Measurements from ENCODE around the gene TENM4.
A peak's percentile ranks its signal among the peaks of the same experiment; 100 is the strongest.

The TENM4 gene

DNA sequence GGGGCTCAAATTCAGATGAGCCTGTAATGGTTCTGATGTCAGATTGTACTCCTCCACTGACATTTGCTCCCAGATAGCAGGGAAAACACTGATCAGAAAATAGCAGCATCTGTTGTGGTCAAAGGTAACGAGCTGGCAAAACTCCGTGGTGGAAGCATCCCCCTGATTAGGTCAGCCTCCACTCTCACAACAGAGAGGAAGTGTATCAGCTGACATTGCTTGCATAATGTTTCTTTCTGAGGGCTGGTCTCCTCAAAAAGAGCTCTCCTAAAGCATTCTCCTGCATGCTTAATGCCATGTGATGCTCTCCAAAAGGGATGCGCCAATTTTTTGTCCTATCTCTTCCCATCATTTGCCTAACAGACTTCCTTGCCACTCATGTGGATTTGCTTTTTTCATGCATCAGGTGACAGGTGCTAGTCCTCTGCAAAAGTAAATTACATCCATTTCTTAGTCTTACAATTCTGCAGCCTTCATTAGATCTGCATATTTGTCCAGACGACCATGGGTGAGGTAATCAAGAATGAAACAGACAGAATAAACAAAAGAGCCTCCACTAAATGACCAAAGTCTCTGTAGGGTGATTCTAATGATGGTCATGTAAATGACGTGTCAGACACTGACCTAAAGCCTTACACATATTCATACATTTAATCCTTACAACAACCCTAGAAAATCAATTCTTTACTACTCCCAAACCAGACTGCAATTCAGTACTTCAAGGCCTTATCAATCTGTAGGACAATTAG lies 6.4 kb upstream of the TENM4 start:
- DNase-seq, result no peak

GRCh38 chr11:79444923-79445322 lies 4.1 kb upstream of the TENM4 start:
- no peak for DNase-seq

DNA sequence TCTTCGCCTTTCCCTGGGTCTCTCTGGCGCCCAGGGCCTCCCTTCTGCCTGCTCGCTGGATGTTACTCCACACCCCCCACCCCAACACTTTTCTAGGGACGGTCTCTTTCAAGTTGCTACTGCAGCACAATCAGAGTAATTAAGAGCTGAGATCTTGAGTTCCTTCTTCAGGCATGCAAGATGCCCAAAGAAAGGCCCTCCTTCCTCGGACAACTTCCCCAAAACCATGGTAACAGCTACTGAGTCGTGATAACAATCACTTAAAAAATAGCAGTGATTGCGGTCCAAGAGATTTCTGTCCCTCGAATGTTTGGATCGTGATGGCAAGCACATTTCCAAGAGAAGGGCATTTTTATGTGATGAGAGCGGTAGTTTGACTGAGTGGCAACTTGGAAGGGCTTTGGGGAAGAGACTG lies 638 bp upstream of the TENM4 start:
- no peak for DNase-seq

DNA sequence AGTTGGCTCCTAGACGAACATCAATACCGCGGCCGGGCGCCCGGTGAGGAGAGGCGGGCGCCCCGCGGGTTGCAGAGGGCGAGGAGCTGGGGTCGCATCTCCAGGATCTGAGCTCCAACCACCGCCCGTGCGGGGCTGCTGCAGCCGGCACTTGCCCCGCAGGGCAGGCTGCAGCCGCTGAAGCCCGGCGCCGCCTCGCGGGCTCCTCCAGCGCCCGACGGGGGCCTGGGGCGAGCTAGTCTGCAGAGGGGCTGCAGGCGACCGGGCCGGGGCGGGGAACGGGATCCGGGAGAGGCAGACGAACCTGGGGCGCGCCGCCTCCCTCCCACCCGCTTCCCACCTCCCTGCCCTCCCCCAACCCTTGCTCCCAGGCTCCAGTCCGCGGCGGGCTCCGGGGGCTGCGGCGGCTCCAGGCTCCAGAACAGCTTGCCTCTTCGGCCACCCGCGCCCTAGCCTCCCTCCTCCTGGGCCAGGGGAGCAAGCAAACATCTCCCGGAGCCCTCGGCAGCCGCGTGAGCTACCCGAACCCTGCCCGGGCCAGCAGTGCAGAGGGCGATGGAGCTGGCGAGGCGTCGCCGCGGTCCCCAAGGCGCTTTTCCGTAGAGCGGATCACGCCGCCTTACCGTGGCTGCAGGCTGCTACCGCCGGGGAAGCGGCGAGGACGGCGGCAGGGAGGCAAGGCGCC lies 802 bp downstream of the TENM4 start:
- peak; percentile 4 for DNase-seq

DNA sequence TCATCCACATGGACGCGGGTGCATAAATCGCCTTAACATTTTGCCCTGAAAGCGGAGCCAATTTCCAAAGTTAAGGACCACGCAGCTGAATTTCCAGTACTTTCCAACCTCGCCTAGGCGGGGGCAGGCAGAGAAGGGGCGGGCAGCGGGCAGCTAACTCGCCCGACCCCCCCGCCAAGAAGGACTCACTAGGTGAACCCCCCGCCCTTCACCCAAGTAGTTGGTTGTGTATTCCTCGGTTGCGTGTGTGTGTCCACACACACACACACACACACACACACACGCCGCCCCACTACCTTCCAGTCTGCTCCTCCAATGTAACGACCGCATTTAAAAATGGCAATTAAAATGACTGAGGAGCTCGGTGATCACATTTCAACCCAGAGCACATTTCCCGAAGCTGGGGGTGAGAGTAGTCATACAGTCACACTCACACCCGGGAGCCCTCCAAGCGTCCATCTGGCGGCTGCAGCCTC lies 1.4 kb downstream of the TENM4 start:
- DNase-seq, result no peak

DNA sequence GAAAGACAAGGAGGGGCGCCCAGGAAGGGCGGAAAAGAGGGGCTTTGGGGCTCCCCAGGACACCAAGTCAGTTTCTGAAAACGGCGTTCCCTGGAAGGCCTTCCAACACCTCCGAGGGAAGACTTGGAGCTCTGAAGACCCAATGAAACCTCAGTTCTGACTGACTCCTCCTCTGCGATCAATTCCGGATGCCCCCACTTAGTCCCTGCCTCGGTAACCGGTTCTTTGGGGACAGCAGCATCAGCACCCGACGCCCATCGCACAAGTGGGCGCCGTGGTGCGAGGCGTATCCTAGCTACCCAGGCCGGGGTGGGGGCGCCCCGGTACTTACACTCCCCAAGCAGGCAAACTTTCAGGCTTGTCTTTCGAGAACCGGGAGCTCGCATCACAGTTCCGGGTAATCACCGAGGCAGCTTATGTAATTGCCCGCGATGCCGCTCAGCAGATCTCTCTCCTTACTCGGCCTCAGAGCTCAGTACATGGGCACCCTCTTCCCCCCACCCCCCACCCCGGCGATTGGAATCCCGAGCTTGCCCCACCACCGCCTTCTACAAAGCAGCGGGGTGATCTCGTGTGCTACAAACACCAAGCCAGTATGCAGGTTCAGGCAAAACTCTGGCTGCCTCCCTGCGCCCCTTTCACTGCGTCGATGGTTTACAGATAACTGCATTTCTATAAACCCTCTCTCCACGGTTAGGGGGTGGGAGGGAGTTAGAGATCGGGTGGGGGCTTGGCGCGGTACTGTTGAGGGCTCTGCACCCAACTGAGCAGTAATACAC lies 2.0 kb downstream of the TENM4 start:
- peak; percentile 7 for DNase-seq

DNA sequence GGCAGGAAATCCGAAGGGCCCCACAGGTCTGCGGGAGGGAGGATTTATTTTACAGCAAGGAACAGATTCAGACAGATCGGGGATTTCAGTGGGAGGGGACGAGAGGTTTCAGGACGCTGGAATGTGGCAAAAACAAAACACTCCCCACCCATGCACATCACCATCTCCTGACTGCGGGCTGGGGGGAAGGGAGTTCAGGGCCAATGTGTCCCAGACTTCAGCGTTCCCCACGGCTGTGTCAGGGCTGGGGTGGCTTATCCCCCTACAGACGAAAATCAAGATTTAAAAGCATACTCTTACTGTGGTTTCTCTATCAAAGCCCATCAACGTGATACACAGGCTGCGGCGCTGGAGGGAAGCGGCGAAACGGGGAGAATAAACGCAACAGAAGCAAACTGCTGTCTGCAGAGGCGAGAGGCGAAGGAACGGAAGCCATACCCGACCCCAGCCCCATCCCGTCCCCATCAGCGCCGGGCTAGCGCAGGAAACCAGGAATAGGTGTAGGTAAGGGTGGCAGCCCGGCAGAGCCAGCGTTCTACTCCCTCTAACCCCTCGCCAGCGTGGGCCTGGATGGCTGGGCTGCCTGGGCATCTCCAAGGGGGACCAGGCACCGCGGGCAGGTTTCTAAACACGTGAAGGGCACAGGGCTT lies 2.7 kb downstream of the TENM4 start:
- DNase-seq, result no peak

DNA sequence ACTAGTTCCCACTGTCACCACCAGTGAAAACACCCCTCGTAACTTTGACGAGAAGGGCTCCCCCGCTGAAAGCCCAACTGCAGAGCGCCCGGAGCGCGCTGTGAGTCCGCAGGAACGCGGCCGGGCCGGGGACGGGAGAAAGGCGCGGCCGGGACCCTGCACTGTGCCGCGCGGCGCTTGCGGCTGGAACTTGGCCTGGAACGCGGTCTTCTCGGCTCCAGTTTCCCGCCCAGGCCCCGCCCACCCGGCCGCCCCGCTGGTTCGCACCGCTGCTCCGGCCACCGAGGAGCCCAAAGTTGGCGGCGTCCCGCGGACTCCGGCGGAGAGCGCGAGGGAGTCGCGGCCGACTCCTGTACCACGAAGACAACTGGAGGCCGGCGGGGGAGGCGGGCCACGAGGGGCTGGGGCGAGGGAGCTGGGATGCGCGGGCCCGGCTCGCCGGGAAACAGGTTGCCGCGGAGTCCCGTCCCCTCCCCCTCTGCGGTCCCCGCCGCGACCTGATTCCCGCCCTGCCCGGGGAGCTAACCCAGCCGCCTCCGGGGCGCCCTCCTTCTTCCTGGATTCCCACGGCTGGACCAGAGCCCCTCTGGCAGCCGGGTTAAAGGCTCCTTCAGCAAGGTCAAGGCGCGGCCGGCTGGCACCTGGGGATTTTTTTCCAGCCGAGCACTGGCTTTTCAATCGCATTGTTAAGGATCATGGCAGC lies 3.4 kb downstream of the TENM4 start:
- peak; percentile 8 for DNase-seq

DNA sequence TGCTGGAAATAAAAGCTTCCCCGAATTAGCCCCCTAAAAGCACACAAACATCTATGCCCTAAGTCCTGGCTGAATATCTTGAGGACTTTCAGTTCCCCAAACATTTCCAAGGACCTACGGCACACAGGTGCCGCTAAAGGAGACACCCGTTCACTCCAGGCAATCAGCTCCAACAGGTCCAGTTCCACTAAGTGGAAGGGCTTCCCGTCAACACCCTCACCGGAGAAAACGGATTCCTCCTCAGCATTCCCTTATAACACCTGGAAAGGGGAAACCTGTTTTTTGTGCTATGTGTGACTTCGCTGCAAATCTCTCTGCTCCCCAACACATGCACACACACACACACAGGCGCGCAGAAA lies 3.9 kb downstream of the TENM4 start:
- no peak for DNase-seq

GRCh38 chr11:79434283-79434682 lies 6.5 kb downstream of the TENM4 start:
- DNase-seq, result no peak

DNA sequence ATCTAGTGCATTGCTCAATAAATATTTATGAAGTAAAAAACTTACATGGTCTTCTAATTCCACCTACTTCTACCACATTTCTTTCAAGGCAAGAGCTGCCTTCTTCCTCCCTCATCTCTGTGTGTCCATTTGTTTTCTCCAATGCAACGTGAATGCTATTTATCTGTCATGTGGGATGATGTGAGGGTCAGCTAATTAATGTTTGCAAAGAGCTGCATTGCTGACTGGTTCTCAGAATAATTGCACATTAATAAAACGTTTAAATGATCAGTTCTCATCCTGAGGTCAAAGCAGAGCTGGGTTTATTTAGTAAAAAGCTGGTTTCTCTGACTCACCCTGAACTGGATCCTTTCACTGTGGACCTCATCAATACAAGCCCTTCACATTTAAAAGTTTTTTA lies 8.7 kb downstream of the TENM4 start:
- no peak for DNase-seq

GRCh38 chr11:79431535-79431934 lies 9.3 kb downstream of the TENM4 start:
- DNase-seq, result no peak

DNA sequence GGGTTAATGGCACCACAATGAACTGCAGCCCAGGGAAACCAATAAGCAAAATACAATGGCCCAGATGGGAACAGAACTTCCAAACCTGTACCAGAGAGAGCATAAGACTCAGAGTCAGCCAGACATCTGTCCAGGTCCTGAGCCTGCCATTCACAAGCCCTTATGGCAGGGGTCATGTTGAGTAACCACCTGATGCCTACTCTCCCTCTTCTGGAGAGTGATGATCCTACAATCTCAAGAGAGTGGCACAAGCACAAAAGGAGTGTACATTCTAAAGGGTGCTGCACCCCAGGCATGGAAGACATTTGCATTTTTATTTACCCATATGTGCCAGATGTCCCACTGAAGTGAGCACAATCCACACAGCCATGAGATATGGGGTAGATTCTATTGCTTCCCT lies 10.6 kb downstream of the TENM4 start:
- no peak for DNase-seq

- DNase-seq, result no peak
Observed at GRCh38 chr11:79428406-79428805, 12.4 kb downstream of the TENM4 start.

DNA sequence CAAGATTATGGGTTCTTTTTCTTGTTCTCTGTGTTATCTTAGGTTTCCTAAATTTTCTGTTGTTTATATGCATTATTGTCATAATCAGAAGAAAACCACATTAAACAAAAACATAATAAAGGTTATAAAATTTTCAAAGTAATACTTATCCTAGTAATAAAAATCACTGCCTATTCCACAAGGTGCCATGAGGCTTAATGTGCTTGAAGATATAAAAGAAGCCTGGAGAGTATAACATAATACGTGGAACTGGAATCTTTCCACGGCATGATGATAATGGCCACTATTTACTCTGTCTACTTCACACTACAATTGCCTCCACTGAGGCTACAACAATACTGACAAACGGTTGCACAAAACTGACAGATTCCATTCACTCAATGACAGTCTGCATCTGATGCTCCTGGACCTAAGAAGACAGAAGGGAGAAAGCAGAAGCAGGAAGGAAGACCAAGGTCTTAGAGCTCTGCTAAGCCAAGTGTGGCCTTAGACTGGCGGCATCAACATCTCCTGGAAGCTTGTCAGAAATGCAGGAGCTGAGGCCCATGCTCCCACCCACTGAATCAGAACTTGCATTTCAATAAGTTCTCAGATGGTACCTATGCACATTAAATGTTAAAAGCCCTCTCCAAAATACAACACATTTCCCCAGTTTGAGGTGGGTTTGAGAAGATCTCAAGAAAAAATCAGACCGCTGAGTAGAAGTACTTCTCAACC lies 13.1 kb downstream of the TENM4 start:
- no peak for DNase-seq

DNA sequence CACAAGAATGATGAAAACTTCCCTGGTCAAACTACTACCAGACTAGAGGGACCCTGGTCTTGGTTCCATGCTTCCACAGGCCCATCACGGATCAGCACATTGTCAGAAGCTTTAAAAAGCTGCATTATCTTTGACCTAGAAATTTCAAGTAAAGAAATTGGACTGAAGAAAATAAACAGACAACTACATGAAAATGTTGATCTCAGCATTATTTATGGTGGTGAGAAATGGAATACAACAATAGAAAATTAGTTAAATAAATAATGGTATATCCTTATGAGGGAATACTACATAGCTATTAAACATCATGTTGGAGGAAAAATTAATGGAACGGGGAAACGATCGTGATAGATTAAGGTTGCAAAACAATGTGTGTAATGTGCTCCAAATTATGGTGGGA lies 13.7 kb downstream of the TENM4 start:
- no peak for DNase-seq

- no peak for DNase-seq
Observed at GRCh38 chr11:79425463-79425862, 15.4 kb downstream of the TENM4 start.

GRCh38 chr11:79423736-79424135 lies 17.1 kb downstream of the TENM4 start:
- DNase-seq, result no peak

DNA sequence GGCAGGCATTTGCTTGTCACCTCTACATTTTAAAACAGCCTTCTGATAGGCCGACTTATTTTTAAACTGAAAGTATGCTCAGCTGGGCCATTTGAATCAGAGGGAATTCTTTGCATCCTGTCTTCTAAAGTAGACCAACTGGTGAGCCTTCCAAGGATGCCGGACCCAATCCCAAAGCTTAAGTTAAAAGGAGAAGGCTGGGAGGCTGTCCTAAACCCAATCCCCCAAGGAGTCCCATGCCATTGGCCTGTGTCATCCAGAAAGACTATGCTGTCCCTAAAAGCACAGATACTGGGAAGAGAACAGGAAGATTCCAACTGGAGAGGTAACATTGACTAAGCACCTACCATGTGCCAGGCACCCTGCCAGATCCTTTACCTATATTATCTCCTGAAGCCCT lies 18.0 kb downstream of the TENM4 start:
- DNase-seq, result no peak

DNA sequence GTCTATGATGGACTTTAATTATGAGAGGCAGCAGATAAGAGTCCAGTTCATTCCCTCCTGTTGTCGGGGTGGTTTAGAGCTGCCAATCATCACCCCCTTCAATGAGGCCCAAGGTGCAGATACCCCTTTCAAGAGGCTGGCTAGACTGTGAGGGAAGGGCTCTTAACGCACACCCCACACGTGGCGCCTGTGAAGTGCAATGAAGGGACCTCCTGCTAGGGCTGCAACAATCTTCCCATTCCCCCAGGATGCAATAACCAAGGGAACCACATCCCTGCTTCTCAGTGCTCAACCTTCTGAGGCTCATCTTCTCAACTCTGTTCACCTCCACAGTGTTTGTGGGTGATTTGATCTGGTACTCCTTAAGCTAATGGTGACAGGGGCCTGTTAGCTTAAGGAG lies 19.0 kb downstream of the TENM4 start:
- DNase-seq, result no peak

GRCh38 chr11:79419120-79419519 lies 21.7 kb downstream of the TENM4 start:
- DNase-seq, result no peak

- DNase-seq, result no peak
Observed at GRCh38 chr11:79418241-79418640, 22.6 kb downstream of the TENM4 start.

Data from stimulated activated CD4-positive, alpha-beta T cell treated with anti-CD3 and anti-CD28 coated beads, Interleukin-15, amount 100 ng/mL, for 24 hours (primary cell).